Upper lobe of left lung (tissue), 4 donors: Measurements from ENCODE around the gene TGFBR3.

Source experiments
- CTCF ChIP-seq, 6 experiments: fragments of 450-650 bp in 4 of 6; fragments of 200-600 bp in 2 of 6; sonication (generic) in 2 of 6; IDR thresholded peaks; one replicate each; pipeline ENCODE4 v1.5.1; 2016 to 2019; ENCODE audit warnings: antibody characterized with exemption in 6 of 6
- EP300 ChIP-seq, 4 donors: sonication (generic); formaldehyde crosslinking; IDR thresholded peaks; one replicate each; pipeline ENCODE4 v1.5.1; 2017; ENCODE audit warnings: antibody characterized with exemption in 4 of 4, control low read depth in 2 of 4
- POLR2A ChIP-seq, 4 donors: fragments of 450-650 bp; IDR thresholded peaks; one replicate each; pipeline ENCODE4 v1.5.1; 2016 to 2017; ENCODE audit warnings: antibody characterized with exemption in 4 of 4, mild to moderate bottlenecking in 2 of 4

DNA sequence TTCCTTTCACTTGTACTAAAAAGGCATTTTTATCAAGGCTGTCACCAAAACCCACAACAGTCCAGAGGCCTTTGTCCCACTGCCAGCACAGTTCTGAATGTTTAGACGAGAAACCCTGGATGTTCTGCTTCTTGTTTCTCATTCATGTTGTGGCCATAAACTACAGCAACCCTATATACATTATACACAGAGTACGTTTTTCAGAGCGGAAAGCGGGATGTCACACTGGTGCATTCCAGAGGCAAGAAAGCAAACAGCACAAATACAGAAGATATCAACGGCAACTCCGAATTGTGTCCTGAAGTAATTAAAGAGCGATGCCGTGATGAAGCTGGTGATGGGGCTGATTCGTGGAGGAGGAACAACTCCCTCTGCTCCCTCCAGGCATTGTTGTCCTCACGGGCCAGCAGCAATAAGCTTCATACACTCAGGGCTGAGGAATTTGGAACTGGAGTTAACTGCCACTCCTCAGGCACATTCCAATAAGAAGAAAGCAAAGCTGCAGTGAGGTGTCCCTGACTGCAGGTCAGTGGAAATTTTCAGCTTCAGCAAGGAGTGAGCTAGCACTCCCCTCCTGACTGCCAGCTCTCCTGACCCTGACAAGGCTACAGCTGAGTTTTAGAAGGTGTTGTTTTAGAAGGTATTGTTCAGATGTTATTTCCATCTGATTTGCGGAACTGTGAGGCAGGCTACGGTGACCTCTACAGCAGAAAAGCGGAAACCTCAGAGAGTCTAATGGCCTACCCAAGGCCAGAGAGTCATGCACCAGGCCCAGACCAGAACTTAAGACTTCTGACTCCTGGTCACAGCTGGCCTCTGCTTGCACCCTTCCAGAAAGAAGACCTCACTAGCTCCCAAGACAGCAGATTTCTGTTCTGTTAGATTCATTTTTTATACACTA is 149.0 kb downstream of the TGFBR3 start:
- TF ChIP-seq POLR2A (IDR thresholded peaks at IDR 0.05) (no peak), CTCF (IDR thresholded peaks at IDR 0.05) (no peak), EP300 (IDR thresholded peaks at IDR 0.05) (no peak)
